Mucosa of stomach (tissue), 1 donor: ENCODE measurements around the gene RASAL1.

ENCODE experiments used
- H3K27me3 ChIP-seq: one replicate; pipeline ENCODE4 v1.7.0; 2013; ENCODE audit warnings: mild to moderate bottlenecking, low read length; ENCODE audit not compliant: control insufficient read depth, insufficient read depth
- H3K36me3 ChIP-seq: one replicate; pipeline ENCODE4 v1.7.0; 2013; ENCODE audit warnings: low read length; ENCODE audit not compliant: control insufficient read depth, insufficient read depth
- H3K4me1 ChIP-seq: one replicate; pipeline ENCODE4 v1.7.0; 2013; ENCODE audit warnings: mild to moderate bottlenecking, low read length; ENCODE audit not compliant: control insufficient read depth, insufficient read depth
- H3K4me3 ChIP-seq: one replicate; pipeline ENCODE4 v1.7.0; 2013; ENCODE audit warnings: low read length
- H3K9ac ChIP-seq: one replicate; pipeline ENCODE4 v1.7.0; 2013; ENCODE audit warnings: mild to moderate bottlenecking, low read length, moderate library complexity
- H3K9me3 ChIP-seq: one replicate; pipeline ENCODE4 v1.7.0; 2013; ENCODE audit warnings: mild to moderate bottlenecking, low read length, moderate library complexity; ENCODE audit not compliant: control insufficient read depth
- donor health status: Pancreatic carcinoma.

Gene RASAL1

GRCh38 chr12:113083863-113084435 is 51.6 kb downstream of the RASAL1 start:
- peaks cover 24% of the 10 kb centered on the region for H3K27me3 ChIP-seq

GRCh38 chr12:113082486-113083148 is 52.9 kb downstream of the RASAL1 start:
- Histone ChIP-seq H3K9me3 (no peaks in the 10 kb centered on the region), H3K27me3 (peaks cover 28% of the 10 kb centered on the region), H3K36me3 (no peaks in the 10 kb centered on the region), H3K4me1 (no peaks in the 10 kb centered on the region), H3K4me3 (no peak overlapping the region), H3K9ac (no peak overlapping the region)

More at GRCh38 chr12:113083863-113084435, 51.6 kb downstream of the RASAL1 start:
- Histone ChIP-seq H3K9ac (no peak overlapping the region), H3K36me3 (no peaks in the 10 kb centered on the region), H3K4me1 (no peaks in the 10 kb centered on the region), H3K4me3 (no peak overlapping the region), H3K9me3 (no peaks in the 10 kb centered on the region)

DNA sequence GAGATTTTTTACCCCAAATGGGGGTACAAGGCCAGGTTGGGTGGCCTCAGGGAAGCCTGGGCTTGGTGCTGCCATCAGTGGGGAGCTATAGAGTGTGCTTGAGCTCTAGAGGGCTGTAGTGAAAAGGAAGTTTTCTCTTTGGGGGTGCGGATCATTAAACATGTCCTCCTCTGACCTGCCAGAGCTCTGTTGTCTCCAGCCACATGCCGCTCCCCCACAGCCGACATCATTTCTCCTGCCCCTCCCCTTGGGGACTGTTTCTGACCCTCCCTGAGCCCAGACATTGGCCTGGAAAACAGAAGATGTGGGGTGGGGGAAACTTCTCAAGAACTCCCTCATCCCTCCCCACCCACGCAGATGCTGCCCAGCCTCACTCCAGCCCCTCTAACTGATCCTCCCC is 53.7 kb downstream of the RASAL1 start:
- H3K36me3 ChIP-seq = no peaks in the 10 kb centered on the region
- H3K4me1 ChIP-seq = no peaks in the 10 kb centered on the region
- no peak overlapping the region for H3K9ac ChIP-seq
- H3K4me3 ChIP-seq = no peak overlapping the region
- H3K9me3 ChIP-seq = no peaks in the 10 kb centered on the region
- peaks cover 31% of the 10 kb centered on the region for H3K27me3 ChIP-seq

DNA sequence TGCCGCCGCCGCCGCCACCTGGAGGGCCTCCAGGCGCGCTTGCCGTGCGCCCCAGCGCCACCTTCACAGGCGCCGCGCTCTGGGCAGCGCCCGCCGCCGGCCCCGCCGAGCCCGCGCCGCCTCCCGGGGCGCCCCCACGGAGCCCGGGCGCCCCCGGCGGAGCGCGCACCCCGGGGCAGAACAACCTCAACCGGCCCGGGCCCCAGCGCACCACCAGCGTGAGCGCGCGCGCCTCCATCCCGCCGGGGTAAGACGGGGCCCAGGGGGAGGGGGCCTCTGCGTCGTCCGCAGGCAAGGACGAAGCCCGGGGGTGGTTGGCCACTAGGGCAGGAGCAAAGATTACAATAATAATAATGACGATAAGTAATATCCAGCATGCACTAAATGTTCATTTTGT is 57.7 kb downstream of the RASAL1 start:
- Histone ChIP-seq H3K9ac (no peak overlapping the region), H3K9me3 (no peaks in the 10 kb centered on the region), H3K4me3 (no peak overlapping the region), H3K27me3 (peaks cover 27% of the 10 kb centered on the region), H3K36me3 (no peaks in the 10 kb centered on the region), H3K4me1 (no peaks in the 10 kb centered on the region)

- no peaks in the 10 kb centered on the region for H3K36me3 ChIP-seq
- H3K4me1 ChIP-seq = no peaks in the 10 kb centered on the region
- H3K9me3 ChIP-seq = no peaks in the 10 kb centered on the region
- no peak overlapping the region for H3K4me3 ChIP-seq
- no peak overlapping the region for H3K9ac ChIP-seq
- peaks cover 27% of the 10 kb centered on the region for H3K27me3 ChIP-seq
Measured at GRCh38 chr12:113077057-113077858, 58.3 kb downstream of the RASAL1 start.

GRCh38 chr12:113075137-113075683 is 60.4 kb downstream of the RASAL1 start:
- Histone ChIP-seq H3K27me3 (peaks cover 27% of the 10 kb centered on the region), H3K9ac (no peak overlapping the region), H3K4me1 (peaks cover 8% of the 10 kb centered on the region), H3K4me3 (no peak overlapping the region), H3K36me3 (no peaks in the 10 kb centered on the region), H3K9me3 (no peaks in the 10 kb centered on the region)

DNA sequence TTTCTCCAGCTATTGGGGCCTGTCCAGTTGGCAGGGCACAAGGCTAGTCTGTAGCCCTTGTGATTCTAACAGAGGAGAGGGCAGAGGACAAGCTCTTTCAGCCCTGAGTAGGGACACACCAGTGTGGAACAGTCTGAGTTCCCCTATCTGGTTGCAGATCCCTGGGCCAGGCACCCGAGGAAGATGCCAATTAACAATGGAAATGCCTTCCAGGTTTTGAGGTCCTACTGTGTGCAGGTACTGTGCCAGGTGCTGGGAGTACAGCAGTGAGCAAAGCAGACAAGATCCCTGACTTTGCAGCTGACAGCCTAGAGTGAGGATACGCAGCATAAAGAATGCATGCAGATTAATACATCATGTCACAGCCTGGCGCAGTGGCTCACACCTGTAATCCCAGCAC is 62.0 kb downstream of the RASAL1 start:
- H3K9ac ChIP-seq = no peak overlapping the region
- H3K36me3 ChIP-seq = no peaks in the 10 kb centered on the region
- H3K27me3 ChIP-seq = peaks cover 16% of the 10 kb centered on the region
- no peak overlapping the region for H3K4me3 ChIP-seq
- H3K4me1 ChIP-seq = peaks cover 8% of the 10 kb centered on the region
- H3K9me3 ChIP-seq = no peaks in the 10 kb centered on the region

GRCh38 chr12:113072136-113072535 is 63.4 kb downstream of the RASAL1 start:
- Histone ChIP-seq H3K36me3 (no peaks in the 10 kb centered on the region), H3K4me3 (no peak overlapping the region), H3K4me1 (peaks cover 8% of the 10 kb centered on the region), H3K9me3 (no peaks in the 10 kb centered on the region), H3K9ac (no peak overlapping the region), H3K27me3 (peaks cover 6% of the 10 kb centered on the region)

GRCh38 chr12:113071135-113072112 is 64.1 kb downstream of the RASAL1 start:
- no peak overlapping the region for H3K9ac ChIP-seq
- no peaks in the 10 kb centered on the region for H3K9me3 ChIP-seq
- H3K27me3 ChIP-seq = no peaks in the 10 kb centered on the region
- no peaks in the 10 kb centered on the region for H3K36me3 ChIP-seq
- peaks cover 8% of the 10 kb centered on the region for H3K4me1 ChIP-seq
- H3K4me3 ChIP-seq = no peak overlapping the region

DNA sequence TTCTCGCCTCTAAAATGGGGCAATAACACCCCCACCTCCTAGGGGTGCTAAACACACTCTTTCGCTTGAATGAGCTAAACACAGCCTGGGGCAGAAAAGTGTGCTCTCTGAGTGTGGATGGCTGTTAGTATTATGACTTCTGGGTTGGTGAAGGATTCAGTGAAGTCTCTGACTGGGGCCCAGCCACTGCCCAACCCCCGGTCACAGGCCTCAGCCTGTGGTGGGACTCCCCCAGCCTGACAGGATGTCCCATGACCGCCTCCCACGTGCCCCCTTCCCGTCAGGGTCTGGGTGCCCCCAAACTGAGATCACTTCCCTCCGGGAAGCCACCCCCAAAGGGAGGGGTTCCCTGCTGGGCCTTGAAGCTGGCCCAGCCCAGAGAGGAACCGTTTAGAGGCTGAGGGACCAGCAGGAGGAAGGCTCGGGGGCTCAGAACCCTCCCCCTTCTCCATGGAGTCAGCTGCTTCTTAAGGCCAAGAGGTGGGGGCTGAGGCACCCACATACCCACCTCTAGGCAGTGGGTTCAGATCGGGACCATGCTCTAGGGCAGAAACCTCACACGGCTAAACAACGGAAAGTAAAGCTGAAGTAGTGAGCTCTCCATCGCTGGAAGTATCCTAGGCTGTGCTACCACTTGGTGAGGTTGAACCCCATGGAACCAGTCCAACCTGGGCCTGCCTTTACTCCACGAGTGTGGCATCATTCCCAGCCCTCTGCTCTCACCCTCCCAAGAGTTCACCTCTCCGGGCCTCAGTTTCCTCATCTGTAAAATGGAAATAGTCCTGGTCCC is 65.2 kb downstream of the RASAL1 start:
- no peaks in the 10 kb centered on the region for H3K36me3 ChIP-seq
- H3K4me1 ChIP-seq = peaks cover 8% of the 10 kb centered on the region
- H3K9ac ChIP-seq = no peak overlapping the region
- H3K9me3 ChIP-seq = no peaks in the 10 kb centered on the region
- no peak overlapping the region for H3K4me3 ChIP-seq
- no peaks in the 10 kb centered on the region for H3K27me3 ChIP-seq

GRCh38 chr12:113069751-113070116 is 65.8 kb downstream of the RASAL1 start:
- Histone ChIP-seq H3K9ac (no peak overlapping the region), H3K9me3 (no peaks in the 10 kb centered on the region), H3K4me1 (peaks cover 8% of the 10 kb centered on the region)

More at GRCh38 chr12:113069751-113070116, 65.8 kb downstream of the RASAL1 start:
- Histone ChIP-seq H3K36me3 (no peaks in the 10 kb centered on the region), H3K27me3 (peaks cover 3% of the 10 kb centered on the region), H3K4me3 (no peak overlapping the region)
